ENCODE data around the gene IGSF21.
A peak's percentile ranks its signal among the peaks of the same experiment; 100 is the strongest.

The IGSF21 gene

DNA sequence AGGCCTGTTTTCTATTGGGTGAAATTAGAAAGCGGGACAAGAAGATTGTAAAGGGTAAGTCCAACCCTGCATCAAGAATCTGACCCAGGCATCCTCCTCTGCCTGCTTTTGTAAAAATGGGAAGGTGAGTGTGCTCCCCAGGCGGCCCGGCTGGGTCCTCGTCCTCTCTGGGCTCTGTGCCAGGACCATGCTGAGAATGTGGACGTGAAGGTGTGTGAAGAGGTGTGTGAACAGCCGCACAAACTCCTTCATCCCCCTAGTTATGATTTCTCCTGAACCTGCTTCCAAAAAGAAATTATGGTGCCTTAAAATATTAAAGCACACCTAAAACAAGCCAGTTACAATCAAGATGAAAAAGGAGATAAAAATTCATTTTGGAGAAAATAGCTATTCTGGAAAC lies 185.7 kb downstream of the IGSF21 start:
- H3K27ac ChIP-seq = no peak overlapping the region
- TF ChIP-seq, protein P1, sequence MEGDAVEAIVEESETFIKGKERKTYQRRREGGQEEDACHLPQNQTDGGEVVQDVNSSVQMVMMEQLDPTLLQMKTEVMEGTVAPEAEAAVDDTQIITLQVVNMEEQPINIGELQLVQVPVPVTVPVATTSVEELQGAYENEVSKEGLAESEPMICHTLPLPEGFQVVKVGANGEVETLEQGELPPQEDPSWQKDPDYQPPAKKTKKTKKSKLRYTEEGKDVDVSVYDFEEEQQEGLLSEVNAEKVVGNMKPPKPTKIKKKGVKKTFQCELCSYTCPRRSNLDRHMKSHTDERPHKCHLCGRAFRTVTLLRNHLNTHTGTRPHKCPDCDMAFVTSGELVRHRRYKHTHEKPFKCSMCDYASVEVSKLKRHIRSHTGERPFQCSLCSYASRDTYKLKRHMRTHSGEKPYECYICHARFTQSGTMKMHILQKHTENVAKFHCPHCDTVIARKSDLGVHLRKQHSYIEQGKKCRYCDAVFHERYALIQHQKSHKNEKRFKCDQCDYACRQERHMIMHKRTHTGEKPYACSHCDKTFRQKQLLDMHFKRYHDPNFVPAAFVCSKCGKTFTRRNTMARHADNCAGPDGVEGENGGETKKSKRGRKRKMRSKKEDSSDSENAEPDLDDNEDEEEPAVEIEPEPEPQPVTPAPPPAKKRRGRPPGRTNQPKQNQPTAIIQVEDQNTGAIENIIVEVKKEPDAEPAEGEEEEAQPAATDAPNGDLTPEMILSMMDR (conservative IDR thresholded peaks at IDR 0.05) = no peak
- no peak for TF ChIP-seq ZFX (IDR thresholded peaks at IDR 0.05)

DNA sequence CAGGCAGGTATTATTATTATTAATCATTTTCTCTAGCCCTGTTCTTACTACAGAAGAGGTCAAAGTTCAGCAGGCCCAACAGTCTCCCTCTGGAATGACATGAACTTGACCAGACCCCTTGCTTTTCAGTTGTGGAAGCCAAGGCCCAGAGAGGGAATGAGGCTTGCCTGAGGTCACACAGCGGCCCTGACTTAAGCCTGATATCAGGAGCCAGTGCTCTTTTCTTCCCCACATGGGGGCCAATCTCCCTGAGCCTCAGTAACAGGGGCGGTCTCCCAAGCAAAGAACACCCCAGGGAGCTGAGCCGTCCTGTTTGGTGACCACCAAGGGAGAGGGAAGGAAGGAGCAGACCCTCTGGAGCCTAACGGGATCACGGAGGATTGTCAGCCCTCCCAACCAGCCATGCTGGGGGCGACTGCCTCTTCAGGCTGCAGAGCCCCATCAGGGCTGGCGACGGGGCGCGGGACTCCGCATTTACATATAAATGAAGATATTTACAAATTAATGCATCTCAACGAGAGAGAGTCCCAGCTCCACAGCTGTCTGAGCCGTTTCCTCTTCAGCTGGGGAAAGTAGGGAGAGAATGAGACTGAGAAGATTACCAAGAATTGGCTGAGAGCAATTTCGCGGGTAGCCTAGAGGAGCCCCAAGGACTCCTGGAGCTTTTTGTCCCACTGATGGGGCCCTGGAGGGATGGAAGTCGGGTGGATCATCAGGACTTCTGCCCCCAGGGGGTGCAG lies 187.0 kb downstream of the IGSF21 start:
- no peak overlapping the region for H3K27ac ChIP-seq
- no peak for TF ChIP-seq ZFX (IDR thresholded peaks at IDR 0.05)
- TF ChIP-seq, protein P1 (conservative IDR thresholded peaks at IDR 0.05) = no peak

DNA sequence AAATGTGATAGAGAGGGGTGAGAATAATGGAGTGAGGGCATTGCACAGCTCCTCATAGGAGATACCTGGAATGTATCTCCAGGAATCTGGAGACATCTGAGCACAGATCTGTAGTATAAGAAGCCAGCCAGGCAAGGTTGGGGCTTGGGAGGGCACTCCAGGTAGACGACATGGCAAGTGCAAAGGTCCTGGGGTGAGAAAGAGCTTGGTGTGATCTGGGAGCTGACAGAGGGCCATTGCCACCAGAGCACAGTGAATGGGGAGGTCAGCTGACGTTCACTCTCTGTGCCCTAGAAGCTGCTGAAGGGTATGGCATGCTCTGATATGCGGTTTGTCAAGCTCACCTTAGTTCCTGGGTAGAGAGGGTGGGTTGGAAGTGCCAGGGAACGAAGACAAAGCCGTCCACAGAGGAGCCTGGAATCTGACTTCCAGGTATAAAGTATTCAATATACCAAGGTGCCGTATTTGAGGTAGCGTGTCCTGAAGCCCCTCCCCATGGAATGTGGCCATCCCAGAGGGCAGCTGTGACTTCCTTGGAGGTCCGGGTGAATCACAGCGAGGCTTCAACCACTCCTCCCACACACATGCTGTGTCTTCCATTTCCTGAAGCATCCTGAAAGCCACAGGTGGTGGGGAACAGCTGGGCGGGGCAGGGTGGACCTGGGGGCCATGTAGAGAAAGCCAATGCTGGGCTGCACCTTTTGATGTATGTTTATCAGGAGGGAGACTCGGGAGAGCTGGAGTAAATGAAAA lies 190.5 kb downstream of the IGSF21 start:
- no peak for TF ChIP-seq ZFX (IDR thresholded peaks at IDR 0.05)
- TF ChIP-seq, protein P1 (conservative IDR thresholded peaks at IDR 0.05) = no peak
- H3K27ac ChIP-seq = peak overlapping the region; percentile 76

DNA sequence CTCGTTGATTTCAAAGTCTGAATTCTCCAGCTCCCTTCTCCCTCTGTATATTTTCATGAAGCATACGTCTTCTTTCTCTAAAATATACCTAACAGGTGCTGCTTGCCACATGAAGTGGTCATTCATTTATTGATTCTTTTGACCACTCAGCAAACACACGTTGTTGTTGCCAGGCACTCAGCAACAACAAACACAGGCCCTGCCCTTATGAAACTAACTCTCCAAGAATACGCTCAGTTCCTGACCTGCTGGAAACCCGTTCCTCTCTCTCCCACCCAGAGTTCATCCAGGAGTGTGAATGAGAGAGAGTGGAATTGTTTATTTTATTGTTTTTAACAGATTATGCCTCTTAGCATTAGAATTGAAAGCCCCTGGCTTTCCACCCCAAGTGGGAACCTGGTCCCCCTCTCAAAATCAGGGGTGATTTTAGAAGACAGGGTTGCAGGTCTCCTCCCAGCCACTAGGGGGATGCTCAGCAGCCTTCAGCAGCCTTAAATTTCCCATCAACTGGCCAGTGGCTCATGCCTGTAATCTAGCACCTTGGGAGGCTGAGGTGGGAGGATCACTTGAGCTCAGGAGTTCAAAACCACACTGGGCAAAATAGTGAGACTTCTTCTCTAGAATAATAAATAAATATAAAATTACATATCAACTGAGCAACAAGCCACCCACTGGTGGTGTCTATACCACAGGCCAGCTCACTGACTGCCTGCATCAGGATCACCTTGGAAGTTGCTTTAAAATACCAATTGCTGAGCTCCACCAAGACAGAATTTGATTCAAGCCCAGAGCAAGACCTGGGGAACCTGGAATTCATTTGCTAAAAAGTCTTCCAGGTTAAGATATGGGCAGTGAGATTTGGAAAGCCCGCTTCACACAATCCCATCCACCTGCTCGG lies 192.1 kb downstream of the IGSF21 start:
- no peak for TF ChIP-seq ZFX (IDR thresholded peaks at IDR 0.05)
- TF ChIP-seq, protein P1 (conservative IDR thresholded peaks at IDR 0.05) = peak; percentile 80
- H3K27ac ChIP-seq = peak overlapping the region; percentile 76

DNA sequence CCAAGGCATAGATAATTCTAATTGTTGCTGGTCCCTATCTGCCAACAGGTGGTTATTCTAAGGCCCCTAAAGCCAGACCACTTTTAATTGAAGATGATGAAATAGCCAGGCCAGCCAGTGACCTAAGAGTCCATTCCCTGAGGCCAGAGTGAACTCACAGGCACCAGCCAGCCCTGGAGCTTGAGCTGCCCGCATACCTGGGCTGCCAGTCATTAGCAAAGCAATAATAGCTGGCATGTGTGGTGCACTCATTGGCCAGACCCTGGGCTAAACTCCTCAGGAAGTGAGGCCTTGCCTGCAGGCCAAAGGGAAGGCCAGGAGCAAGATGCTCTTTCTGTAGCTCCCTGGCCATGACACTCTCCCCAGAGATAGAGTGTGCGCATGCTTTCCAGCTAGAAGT lies 192.8 kb downstream of the IGSF21 start:
- TF ChIP-seq, protein P1 (conservative IDR thresholded peaks at IDR 0.05) = no peak
- TF ChIP-seq ZFX (IDR thresholded peaks at IDR 0.05) = no peak
- H3K27ac ChIP-seq = peak overlapping the region; percentile 76

DNA sequence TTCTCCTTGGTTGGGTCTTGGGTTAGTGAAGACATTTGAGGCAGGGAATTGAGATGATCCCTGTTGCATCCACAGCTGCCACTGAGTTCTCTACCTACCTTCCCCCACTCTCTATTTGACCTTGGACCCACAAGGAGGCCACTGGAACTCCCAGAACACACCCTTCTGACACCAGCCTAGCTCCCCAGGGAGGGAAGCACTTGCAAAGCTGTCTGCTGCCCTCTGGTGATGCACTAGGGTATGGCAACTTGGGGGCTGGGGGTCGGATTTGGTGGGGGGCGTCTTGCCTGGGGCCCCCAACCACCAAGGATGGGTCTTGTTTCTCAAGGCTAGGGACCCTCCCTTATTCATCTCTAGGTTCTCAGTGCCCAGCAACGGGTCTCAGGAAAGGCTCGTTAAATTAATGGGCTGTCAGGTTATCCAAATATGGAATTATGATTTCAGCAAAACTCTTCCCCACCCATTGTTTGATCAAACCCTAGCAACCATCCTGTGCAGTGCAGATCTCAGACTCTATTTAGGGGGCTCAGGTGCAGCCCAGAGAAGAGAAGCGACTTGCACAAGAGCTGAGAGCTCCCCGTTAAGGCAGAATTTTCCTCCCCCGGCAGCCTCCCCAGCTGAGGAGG lies 195.3 kb downstream of the IGSF21 start:
- TF ChIP-seq, protein P1 (conservative IDR thresholded peaks at IDR 0.05) = peak; percentile 55
- no peak for TF ChIP-seq ZFX (IDR thresholded peaks at IDR 0.05)
- no peak overlapping the region for H3K27ac ChIP-seq
